ENCODE results near the gene KRTAP4-7.

Gene KRTAP4-7

GRCh38 chr17:41058741-41059140, 25.2 kb upstream of the KRTAP4-7 start:
- TF ChIP-seq FOXM1 (IDR thresholded peaks at IDR 0.05; ENCODE audit: borderline replicate concordance, low read depth) (no peak), TAF1 (IDR thresholded peaks at IDR 0.05; ENCODE audit: low read depth) (no peak), ZBTB7A (IDR thresholded peaks at IDR 0.05; ENCODE audit: low read depth) (no peak), USF1 (IDR thresholded peaks at IDR 0.05) (no peak), MAX (IDR thresholded peaks at IDR 0.05) (no peak), REST (IDR thresholded peaks at IDR 0.05; ENCODE audit: low read depth) (no peak), YY1 (IDR thresholded peaks at IDR 0.05; ENCODE audit: low read depth) (no peak), EGR1 (IDR thresholded peaks at IDR 0.05) (no peak), TCF12 (IDR thresholded peaks at IDR 0.05; ENCODE audit: low read depth) (no peak), NFIC (IDR thresholded peaks at IDR 0.05) (no peak)

GRCh38 chr17:41059276-41060051, 24.5 kb upstream of the KRTAP4-7 start:
- TF ChIP-seq TCF12 (IDR thresholded peaks at IDR 0.05; ENCODE audit: low read depth): 0 out of 2 replicates have a peak, but pooled peaks have one; percentile 11
- TF ChIP-seq TEAD4 (IDR thresholded peaks at IDR 0.05): peak; percentile 55; the same call in 1 of the 2 replicates

GRCh38 chr17:41060052-41060604, 23.8 kb upstream of the KRTAP4-7 start, which contains the start of gene KRTAP2-3:
TSS of gene KRTAP2-3 (minus strand) at chr17:41060114. CDS start at chr17:41060050, 64 bp downstream.
- TF ChIP-seq EGR1 (IDR thresholded peaks at IDR 0.05): no peak
- TF ChIP-seq CEBPB (IDR thresholded peaks at IDR 0.05): no peak
- TF ChIP-seq TEAD4 (IDR thresholded peaks at IDR 0.05): peak; percentile 92
- peak; percentile 54; the same call in 1 of the 2 replicates for TF ChIP-seq TCF12 (IDR thresholded peaks at IDR 0.05; ENCODE audit: low read depth)
- TF ChIP-seq CREB1 (IDR thresholded peaks at IDR 0.05; ENCODE audit: low read depth): no peak
- peak; percentile 76 for TF ChIP-seq EP300 (IDR thresholded peaks at IDR 0.05; ENCODE audit: borderline replicate concordance)
- no peak for TF ChIP-seq TAF1 (IDR thresholded peaks at IDR 0.05; ENCODE audit: low read depth)
- TF ChIP-seq RAD21 (IDR thresholded peaks at IDR 0.05; ENCODE audit: low read depth): no peak
- no peak for TF ChIP-seq ZBTB7A (IDR thresholded peaks at IDR 0.05; ENCODE audit: low read depth)
- peak; percentile 67 for TF ChIP-seq MAX (IDR thresholded peaks at IDR 0.05)
- no peak for TF ChIP-seq USF1 (IDR thresholded peaks at IDR 0.05)
- no peak for TF ChIP-seq REST (IDR thresholded peaks at IDR 0.05; ENCODE audit: low read depth)
- peak; percentile 42; the same call in 1 of the 2 replicates for TF ChIP-seq FOXM1 (IDR thresholded peaks at IDR 0.05; ENCODE audit: borderline replicate concordance, low read depth)
- peak; percentile 46; the same call in 1 of the 2 replicates for TF ChIP-seq YY1 (IDR thresholded peaks at IDR 0.05; ENCODE audit: low read depth)
- peak; percentile 60 for TF ChIP-seq NFIC (IDR thresholded peaks at IDR 0.05)

- TF ChIP-seq RAD21 (IDR thresholded peaks at IDR 0.05; ENCODE audit: low read depth): no peak; the same call in 1 of the 2 replicates
- no peak for TF ChIP-seq EGR1 (IDR thresholded peaks at IDR 0.05)
- no peak for TF ChIP-seq CEBPB (IDR thresholded peaks at IDR 0.05)
- TF ChIP-seq CREB1 (IDR thresholded peaks at IDR 0.05; ENCODE audit: low read depth): no peak
- no peak for TF ChIP-seq YY1 (IDR thresholded peaks at IDR 0.05; ENCODE audit: low read depth)
- TF ChIP-seq MAX (IDR thresholded peaks at IDR 0.05): peak; percentile 75
- TF ChIP-seq TEAD4 (IDR thresholded peaks at IDR 0.05): peak; percentile 43; the same call in 1 of the 2 replicates
- no peak for TF ChIP-seq REST (IDR thresholded peaks at IDR 0.05; ENCODE audit: low read depth)
Measured at GRCh38 chr17:41061964-41062363, 22.0 kb upstream of the KRTAP4-7 start.

All from Ishikawa (cell line).